ENCODE results near the gene PVR. TPM values are rescaled to one million over a fixed set of nuclear protein-coding genes. Genes with fewer than 3 reads are reported as not detected.
"Not testable (repeated sequence)": the region's sequence is repeated elsewhere in the genome, so short reads cannot be mapped to it uniquely, and the experiment has no call there.

The PVR gene
- total and polyA plus RNA-seq, 4 donors = 11.4 to 49.0 (median 32.1) TPM

GRCh38 chr19:44623080-44623479, 20.6 kb upstream of the PVR start:
- no peak for TF ChIP-seq JUND (IDR thresholded peaks at IDR 0.05)
- no peak for TF ChIP-seq NR2F2 (IDR thresholded peaks at IDR 0.05)
- TF ChIP-seq, protein P1, sequence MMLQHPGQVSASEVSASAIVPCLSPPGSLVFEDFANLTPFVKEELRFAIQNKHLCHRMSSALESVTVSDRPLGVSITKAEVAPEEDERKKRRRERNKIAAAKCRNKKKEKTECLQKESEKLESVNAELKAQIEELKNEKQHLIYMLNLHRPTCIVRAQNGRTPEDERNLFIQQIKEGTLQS (IDR thresholded peaks at IDR 0.05) = no peak
- TF ChIP-seq HNF4A (conservative IDR thresholded peaks at IDR 0.05) = no peak
- TF ChIP-seq, protein P2, sequence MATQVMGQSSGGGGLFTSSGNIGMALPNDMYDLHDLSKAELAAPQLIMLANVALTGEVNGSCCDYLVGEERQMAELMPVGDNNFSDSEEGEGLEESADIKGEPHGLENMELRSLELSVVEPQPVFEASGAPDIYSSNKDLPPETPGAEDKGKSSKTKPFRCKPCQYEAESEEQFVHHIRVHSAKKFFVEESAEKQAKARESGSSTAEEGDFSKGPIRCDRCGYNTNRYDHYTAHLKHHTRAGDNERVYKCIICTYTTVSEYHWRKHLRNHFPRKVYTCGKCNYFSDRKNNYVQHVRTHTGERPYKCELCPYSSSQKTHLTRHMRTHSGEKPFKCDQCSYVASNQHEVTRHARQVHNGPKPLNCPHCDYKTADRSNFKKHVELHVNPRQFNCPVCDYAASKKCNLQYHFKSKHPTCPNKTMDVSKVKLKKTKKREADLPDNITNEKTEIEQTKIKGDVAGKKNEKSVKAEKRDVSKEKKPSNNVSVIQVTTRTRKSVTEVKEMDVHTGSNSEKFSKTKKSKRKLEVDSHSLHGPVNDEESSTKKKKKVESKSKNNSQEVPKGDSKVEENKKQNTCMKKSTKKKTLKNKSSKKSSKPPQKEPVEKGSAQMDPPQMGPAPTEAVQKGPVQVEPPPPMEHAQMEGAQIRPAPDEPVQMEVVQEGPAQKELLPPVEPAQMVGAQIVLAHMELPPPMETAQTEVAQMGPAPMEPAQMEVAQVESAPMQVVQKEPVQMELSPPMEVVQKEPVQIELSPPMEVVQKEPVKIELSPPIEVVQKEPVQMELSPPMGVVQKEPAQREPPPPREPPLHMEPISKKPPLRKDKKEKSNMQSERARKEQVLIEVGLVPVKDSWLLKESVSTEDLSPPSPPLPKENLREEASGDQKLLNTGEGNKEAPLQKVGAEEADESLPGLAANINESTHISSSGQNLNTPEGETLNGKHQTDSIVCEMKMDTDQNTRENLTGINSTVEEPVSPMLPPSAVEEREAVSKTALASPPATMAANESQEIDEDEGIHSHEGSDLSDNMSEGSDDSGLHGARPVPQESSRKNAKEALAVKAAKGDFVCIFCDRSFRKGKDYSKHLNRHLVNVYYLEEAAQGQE (IDR thresholded peaks at IDR 0.05) = no peak
- Histone ChIP-seq H3K4me1 (ENCODE audit: control insufficient read depth in 4 of 4, insufficient read depth in 4 of 4, low read length in 3 of 4) (peaks cover 6 to 11% (median 10%) of the 10 kb centered on the region in 4 donors), H3K27ac (ENCODE audit: low read depth in 1 of 2, low read length in 2 of 2) (no peak overlapping the region), H3K4me3 (ENCODE audit: low read depth in 1 of 3, low read length in 3 of 3) (no peak overlapping the region), H3K36me3 (ENCODE audit: control insufficient read depth in 4 of 4, insufficient read depth in 3 of 4, low read depth in 1 of 4, low read length in 3 of 4) (peaks cover 0 to 3% (median 0%) of the 10 kb centered on the region in 4 donors), H3K9me3 (ENCODE audit: control insufficient read depth in 4 of 4, low read length in 3 of 4) (no peaks in the 10 kb centered on the region), H3K27me3 (ENCODE audit: control insufficient read depth in 4 of 4, insufficient read depth in 4 of 4, low read length in 3 of 4) (no peaks in the 10 kb centered on the region), H3K9ac (ENCODE audit: low read depth in 1 of 2, low read length in 2 of 2) (no peak overlapping the region)
- no peak for DNase-seq (ENCODE audit: low spot score)
- 73% methylated on average over 5 of the region's 5 CpGs for WGBS

- H3K4me1 ChIP-seq (ENCODE audit: control insufficient read depth in 4 of 4, insufficient read depth in 4 of 4, low read length in 3 of 4) = peaks cover 6 to 10% (median 9%) of the 10 kb centered on the region in 4 donors
- H3K27me3 ChIP-seq (ENCODE audit: control insufficient read depth in 4 of 4, insufficient read depth in 4 of 4, low read length in 3 of 4) = no peaks in the 10 kb centered on the region
- H3K36me3 ChIP-seq (ENCODE audit: control insufficient read depth in 4 of 4, insufficient read depth in 3 of 4, low read depth in 1 of 4, low read length in 3 of 4) = peaks cover 0 to 6% (median 0%) of the 10 kb centered on the region in 4 donors
- WGBS = 96% methylated on average over 4 of the region's 4 CpGs
- no peak for TF ChIP-seq ZBTB33 (IDR thresholded peaks at IDR 0.05)
- no peak for TF ChIP-seq EGR1 (IDR thresholded peaks at IDR 0.05; ENCODE audit: low read depth in 2 of 2)
- DNase-seq (ENCODE audit: low spot score) = no peak
- no peak overlapping the region for H3K4me3 ChIP-seq (ENCODE audit: low read depth in 1 of 3, low read length in 3 of 3)
- H3K27ac ChIP-seq (ENCODE audit: low read depth in 1 of 2, low read length in 2 of 2) = no peak overlapping the region
- H3K9ac ChIP-seq (ENCODE audit: low read depth in 1 of 2, low read length in 2 of 2) = no peak overlapping the region
- no peaks in the 10 kb centered on the region for H3K9me3 ChIP-seq (ENCODE audit: control insufficient read depth in 4 of 4, low read length in 3 of 4)
Measured at GRCh38 chr19:44623626-44624025, 20.1 kb upstream of the PVR start.

GRCh38 chr19:44624840-44625354, 18.8 kb upstream of the PVR start:
- no peak for DNase-seq (ENCODE audit: low spot score)
- peaks cover 0 to 10% (median 0%) of the 10 kb centered on the region in 4 donors for H3K36me3 ChIP-seq (ENCODE audit: control insufficient read depth in 4 of 4, insufficient read depth in 3 of 4, low read depth in 1 of 4, low read length in 3 of 4)
- H3K27me3 ChIP-seq (ENCODE audit: control insufficient read depth in 4 of 4, insufficient read depth in 4 of 4, low read length in 3 of 4) = no peaks in the 10 kb centered on the region
- H3K27ac ChIP-seq (ENCODE audit: low read depth in 1 of 2, low read length in 2 of 2) = no peak overlapping the region
- TF ChIP-seq, protein P3, sequence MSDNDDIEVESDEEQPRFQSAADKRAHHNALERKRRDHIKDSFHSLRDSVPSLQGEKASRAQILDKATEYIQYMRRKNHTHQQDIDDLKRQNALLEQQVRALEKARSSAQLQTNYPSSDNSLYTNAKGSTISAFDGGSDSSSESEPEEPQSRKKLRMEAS (IDR thresholded peaks at IDR 0.05) = no peak
- TF ChIP-seq SP1 (IDR thresholded peaks at IDR 0.05) (no peak), FOXA2 (IDR thresholded peaks at IDR 0.05) (no peak), YY1 (IDR thresholded peaks at IDR 0.05) (no peak), HNF4G (IDR thresholded peaks at IDR 0.05) (no peak), TAF1 (conservative IDR thresholded peaks at IDR 0.05) (no peak)
- H3K9ac ChIP-seq (ENCODE audit: low read depth in 1 of 2, low read length in 2 of 2) = no peak overlapping the region
- WGBS = 96% methylated on average over 4 of the region's 4 CpGs
- no peaks in the 10 kb centered on the region for H3K9me3 ChIP-seq (ENCODE audit: control insufficient read depth in 4 of 4, low read length in 3 of 4)
- H3K4me1 ChIP-seq (ENCODE audit: control insufficient read depth in 4 of 4, insufficient read depth in 4 of 4, low read length in 3 of 4) = peaks cover 4 to 10% (median 7%) of the 10 kb centered on the region in 4 donors
- H3K4me3 ChIP-seq (ENCODE audit: low read depth in 1 of 3, low read length in 3 of 3) = no peak overlapping the region

DNA sequence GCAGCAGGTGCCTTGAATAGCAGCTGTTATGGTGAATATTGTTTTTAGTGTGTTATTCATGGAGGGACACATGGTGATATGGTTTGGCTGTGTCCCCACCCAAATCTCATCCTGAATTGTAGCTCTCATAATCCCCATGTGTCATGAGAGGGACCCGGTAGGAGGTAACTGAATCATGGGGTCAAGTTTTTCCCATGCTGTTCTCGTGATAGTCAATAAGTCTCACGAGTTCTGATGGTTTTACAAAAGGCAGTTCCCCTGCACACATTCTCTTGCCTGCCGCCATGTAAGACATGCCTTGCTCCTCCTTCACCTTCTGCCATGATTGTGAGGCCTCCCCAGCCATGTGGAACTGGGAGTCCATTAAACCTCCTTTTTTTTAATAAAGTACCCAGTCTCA, 18.1 kb upstream of the PVR start:
- H3K27ac ChIP-seq (ENCODE audit: low read depth in 1 of 2, low read length in 2 of 2); H3K27me3 ChIP-seq (ENCODE audit: control insufficient read depth in 4 of 4, insufficient read depth in 4 of 4, low read length in 3 of 4); H3K9ac ChIP-seq (ENCODE audit: low read depth in 1 of 2, low read length in 2 of 2); H3K9me3 ChIP-seq (ENCODE audit: control insufficient read depth in 4 of 4, low read length in 3 of 4); H3K4me3 ChIP-seq (ENCODE audit: low read depth in 1 of 3, low read length in 3 of 3); DNase-seq (ENCODE audit: low spot score): not testable (repeated sequence)
- peaks cover 0 to 17% (median 2%) of the 10 kb centered on the region in 4 donors for H3K36me3 ChIP-seq (ENCODE audit: control insufficient read depth in 4 of 4, insufficient read depth in 3 of 4, low read depth in 1 of 4, low read length in 3 of 4)
- peaks cover 3 to 10% (median 7%) of the 10 kb centered on the region in 4 donors for H3K4me1 ChIP-seq (ENCODE audit: control insufficient read depth in 4 of 4, insufficient read depth in 4 of 4, low read length in 3 of 4)
- 93% methylated on average over 4 of the region's 4 CpGs for WGBS

Measured in liver (tissue), 9 donors.